GM19438 (cell line): ENCODE data around the gene ZNF385C.
"Not testable (repeated sequence)": the region's sequence is repeated elsewhere in the genome, so short reads cannot be mapped to it uniquely, and the experiment has no call there.

Experiments
- ATAC-seq: cut with Tn5 transposase; IDR thresholded peaks from one replicate; pipeline ENCODE4 v1.9.1; 2021; ENCODE audit warnings: low read depth; ENCODE audit not compliant: unreplicated experiment

ZNF385C gene, protein sequence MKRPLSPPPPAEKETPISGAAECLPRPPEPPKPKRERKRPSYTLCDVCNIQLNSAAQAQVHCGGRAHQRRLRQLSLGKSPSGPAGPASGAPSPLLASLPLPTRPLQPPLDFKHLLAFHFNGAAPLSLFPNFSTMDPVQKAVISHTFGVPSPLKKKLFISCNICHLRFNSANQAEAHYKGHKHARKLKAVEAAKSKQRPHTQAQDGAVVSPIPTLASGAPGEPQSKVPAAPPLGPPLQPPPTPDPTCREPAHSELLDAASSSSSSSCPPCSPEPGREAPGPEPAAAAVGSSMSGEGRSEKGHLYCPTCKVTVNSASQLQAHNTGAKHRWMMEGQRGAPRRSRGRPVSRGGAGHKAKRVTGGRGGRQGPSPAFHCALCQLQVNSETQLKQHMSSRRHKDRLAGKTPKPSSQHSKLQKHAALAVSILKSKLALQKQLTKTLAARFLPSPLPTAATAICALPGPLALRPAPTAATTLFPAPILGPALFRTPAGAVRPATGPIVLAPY

DNA sequence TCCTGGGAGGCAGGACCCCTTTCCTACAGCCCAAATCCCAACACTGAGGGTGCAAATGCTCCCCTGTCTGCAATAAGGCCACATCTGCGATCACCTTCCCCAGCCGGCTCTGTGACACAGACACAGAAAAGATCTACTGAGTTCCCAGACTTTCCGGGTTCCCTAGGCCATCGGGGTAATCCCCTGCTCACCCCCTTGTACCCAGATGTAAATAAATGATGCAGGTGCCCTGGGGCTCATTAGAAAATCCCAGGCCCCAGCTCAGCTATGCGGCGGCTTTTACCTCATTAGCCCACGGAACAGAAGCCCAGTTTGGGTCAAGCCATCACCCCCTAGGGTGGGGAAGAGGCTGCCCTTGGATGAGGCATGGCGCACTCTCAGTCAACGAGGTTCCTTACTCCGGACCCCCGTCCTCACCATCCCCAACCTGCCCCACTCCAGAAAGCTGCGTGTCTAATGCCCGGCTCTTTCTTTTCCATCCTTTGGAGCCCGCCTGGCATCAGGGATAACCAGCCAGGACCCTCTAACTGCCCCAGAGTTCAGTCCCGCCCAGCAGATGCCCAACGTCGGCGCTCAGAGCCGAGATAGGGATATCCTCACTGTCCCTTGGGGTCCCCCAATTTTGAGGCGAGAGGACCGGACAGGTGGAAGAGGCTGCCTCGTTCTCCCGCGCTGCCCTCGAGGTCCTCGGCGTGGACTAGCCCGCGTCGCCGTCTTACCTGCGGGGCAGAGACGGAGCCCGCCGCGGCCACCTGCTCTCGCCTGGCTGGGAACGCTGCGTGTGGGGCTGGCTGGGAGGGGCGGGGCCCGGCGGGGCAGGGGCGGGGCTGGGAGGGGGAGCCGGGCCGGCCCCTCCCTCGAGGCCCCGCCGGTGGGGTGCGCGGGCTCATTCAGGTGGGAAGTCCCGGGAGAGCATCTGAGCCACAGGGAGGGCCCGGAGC is at the start of gene ZNF385C:
ZNF385C (minus strand) TSS at position 783 of the 941 bp plus-strand sequence. CDS start 35,417 bp downstream, outside the sequence.
- no peak for ATAC-seq

DNA sequence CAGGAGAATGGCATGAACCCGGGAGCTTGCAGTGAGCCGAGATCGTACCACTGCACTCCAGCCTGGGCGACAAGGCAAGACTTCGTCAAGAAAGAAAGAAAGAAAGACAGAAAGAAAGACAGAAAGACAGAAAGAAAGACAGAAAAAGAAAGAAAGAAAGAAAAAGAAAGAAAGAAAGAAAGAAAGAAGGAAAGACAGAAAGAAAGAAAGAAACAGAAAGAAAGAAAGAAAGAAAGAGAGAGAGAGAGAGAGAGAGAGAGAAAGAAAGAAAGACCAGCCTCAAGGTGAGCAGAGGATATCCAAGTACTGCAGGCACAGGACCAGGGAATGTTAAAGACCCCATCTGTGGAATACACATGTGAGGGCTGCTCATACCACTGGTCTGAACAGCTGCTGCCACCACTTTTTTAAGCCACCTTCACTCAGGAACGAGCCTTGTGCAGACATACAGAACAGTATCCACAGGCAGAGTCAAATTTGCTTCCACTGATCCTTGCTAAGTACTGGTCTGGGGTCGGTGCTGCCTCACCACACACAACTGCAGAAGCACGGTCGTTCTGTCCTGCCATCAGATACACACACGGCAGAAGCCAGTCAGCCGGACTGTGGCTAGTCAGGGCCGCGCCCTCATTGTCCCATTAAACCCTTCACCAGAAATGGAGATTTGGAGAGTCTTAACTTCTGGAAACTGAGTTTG is 48.8 kb upstream of the ZNF385C start:
- ATAC-seq: no peak

DNA sequence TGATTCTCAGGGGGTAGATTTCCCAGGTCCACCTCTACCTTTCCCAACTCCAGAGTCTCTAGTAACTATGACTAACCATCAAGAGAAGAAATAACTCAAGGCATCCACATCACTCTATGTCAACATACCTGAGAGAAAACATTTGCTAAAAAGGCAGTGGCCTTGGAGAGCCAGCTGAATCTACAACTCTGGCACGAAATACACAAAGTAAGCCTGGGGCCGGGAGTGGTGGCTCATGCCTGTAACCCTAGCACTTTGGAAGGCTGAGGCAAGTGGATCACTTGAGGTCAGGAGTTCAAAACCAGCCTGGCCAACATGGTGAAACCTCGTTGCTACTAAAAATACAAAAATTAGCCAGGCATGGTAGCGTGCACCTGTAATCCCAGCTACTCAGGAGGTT is 44.9 kb upstream of the ZNF385C start:
- ATAC-seq: not testable (repeated sequence)

DNA sequence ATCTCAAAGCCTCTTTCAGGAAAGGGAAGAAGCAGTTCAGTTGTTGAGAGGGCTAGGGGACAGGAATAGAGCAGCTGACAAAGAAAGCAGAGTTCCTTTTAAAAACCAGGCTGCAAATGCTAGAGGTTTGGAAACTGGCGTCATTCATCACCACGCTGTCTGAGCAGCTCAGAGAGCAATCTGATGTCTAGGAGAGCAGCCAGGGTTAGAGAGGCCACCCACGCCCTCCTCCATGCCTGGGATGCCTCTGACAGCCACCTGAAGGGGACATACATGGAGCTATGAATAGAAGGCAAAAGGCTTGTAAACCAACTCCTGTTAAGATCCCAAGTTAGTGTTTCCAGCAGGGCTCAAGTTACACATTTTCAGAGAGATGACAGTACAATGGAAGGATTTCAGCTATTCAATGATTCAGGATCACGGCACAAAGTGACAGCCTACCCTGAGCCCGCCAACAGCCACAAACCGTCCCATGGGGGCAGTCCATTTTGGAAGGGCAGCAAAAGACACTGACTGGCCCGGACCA is 44.2 kb upstream of the ZNF385C start:
- no peak for ATAC-seq

DNA sequence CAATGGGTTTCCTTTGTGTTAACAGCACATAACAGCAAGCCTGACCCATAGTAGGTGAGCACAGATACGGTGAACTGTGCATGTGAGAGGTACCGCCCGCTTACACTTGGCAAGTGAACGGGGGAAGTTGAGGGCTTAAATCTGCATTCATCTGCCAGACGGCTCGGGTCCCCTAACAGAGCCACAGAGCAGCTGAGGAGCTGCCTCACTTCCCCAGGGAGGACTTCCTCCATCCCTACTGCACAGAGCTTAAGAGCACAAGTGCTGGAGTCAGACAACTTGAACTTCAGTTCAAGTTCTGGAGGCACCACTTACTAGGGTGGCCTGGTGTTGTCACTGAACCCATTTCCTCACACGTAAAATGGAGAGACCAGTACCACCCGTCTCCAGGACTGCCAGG is 43.1 kb upstream of the ZNF385C start:
- ATAC-seq: no peak

DNA sequence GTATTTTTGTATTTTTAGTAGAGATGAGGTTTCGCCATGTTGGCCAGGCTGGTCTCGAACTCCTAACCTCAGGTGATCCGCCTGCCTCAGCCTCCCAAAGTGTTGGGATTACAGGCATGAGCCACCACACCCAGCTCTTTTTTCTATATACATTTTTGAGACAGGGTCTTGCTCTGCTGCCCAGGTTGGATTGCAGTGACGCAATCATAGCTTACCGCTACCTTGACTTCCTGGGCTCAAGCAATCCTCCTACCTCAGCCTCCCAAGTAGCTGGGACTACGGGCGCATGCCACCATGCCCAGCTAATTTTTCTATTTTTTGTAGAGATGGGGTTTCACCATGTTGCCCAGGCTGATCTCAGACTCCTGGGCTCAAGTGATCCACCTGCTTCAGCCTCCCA is 42.4 kb upstream of the ZNF385C start:
- not testable (repeated sequence) for ATAC-seq

DNA sequence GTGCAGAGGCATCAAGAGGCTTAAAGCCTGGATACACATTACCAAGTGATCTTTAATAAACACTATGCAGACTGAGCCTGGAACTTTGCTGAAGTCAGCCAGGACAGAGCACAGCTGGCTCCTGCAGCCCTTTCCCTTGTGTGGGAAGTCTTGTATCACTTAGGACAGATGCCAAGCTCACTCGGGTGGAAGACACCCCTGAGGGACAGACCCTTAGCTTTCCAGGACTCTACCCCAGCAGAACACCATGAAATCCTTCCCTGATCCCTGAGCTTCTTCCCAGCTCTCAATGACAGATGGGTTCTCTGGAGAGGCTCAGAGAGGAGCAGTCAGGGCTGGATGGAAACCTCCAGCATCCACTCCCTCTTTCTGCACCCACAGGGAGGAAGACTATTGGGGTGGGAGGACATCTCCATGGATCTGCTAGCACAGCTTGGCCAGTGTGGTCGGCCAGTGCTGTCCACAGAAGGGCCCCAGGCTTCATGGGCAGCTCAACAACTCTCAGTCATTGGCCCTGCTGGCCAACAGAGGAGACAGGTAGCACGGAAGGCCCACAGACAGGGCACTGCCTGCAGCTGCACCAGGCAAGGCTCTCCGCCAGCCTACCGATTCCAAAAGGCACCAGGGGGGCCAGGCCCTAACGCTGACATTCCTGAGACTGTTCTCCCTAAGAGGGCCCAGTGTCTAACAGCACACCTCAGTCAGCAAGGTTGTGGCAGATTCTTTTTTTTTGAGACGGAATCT is 40.6 kb upstream of the ZNF385C start:
- ATAC-seq: no peak

DNA sequence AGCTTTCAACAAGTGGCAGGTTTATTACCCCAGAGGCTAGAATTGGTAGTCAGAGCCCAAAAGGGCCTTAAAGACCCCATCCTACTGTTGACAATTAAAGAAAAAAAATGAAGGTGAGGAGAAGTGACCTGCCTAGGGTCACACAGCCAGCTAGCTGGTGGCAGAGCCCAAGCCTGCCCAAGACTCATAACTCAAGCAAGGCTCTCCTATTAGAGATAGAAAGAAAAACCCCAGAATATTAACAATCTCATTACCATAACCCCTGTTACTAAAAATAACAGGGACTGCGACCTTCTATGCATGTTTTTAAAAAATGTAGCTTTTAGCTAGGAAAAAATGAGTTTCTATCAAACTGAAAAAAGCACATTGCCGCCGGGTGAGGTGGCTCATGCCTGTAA is 38.4 kb upstream of the ZNF385C start:
- no peak for ATAC-seq

DNA sequence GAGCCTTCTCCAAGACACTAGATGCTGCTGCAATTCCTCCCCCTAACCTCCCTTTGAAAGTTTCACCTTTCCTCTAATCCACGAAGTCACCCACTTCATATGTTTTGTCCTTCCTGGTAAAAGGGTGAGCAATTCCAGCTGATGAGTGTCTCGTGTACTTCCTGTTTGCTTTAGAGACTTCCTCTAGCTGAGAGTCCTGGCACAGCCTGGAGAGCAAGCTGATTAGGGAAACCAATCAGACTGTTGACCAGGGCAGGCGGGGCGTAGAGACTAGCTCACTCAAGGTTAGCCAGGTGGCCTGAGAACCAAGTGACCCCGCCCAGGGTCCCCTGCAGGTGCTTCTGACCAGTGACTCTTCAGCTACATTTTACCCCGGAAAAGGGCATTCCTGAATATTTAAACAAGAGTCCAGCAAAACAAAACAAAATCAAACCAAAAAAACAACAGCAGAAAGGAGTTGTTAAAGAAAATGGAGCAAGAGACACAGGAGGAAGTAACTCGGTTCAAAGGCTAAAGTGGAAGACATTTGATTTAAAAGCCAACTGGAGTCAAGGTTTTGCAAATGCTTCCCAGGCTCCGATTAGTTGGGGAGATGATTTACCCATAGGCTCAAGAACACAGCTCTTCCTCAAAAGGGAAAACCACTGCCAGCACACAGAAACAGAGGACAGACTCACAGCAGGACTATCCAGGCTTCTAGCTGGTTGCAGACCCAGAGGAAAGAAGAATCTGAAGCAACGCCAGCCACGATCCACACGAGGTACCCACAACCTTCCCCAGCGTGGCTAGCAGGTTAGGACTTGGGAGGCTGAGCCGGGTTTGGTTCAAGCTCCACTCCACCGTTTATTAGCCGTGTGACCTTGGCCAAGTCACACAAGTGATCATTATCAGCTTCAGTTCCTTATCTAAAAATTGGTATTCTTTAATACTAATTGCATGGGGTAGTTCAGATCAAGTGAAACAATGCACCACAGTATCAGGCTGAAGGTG is 37.7 kb upstream of the ZNF385C start:
- no peak for ATAC-seq

DNA sequence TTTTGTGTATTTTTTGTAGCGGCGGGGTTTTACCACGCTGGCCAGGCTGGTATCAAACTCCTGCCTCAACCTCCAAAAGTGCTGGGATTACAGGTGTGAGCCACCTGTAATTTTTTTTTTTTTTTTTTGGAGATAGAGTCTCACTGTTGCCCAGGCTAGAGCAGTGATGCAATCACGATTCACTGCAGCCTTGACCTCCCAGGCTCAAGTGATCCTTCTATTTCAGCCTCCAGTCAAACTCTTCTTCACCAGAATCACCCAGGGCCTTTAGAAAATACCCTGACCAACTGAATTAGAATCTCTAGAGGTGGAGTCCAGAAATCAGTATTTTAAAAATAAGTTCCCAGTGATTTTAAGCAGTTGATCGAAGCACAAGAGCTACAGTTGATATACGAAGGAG is 36.9 kb upstream of the ZNF385C start:
- no peak for ATAC-seq

DNA sequence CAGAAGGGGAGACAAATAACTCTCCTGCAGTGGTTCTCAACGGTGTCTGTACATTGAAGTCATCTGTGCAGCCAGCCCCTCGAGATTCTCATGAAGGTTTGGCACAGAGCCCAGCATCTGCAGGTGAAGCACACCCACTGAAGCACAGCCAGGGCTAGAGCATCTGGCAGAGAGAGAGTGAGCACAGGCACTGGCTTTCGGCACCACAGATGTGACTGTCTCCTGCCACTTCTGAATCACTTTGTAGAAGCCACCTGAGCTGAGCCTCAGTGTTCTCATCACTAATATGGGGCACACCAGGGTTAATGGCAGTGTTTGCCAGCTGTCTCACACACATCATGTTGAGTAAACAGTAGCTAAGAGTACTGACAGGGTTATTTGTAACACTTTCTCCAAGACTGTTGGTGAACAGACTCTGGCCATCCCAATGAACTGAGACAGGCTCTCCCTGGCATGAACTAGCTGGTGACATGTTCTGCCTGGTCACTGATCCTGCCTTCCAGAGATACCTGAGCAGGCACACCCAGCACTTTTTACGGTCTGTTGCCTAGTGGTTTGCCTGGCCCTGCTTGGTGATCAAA is 35.3 kb upstream of the ZNF385C start:
- ATAC-seq: peak; percentile 52

DNA sequence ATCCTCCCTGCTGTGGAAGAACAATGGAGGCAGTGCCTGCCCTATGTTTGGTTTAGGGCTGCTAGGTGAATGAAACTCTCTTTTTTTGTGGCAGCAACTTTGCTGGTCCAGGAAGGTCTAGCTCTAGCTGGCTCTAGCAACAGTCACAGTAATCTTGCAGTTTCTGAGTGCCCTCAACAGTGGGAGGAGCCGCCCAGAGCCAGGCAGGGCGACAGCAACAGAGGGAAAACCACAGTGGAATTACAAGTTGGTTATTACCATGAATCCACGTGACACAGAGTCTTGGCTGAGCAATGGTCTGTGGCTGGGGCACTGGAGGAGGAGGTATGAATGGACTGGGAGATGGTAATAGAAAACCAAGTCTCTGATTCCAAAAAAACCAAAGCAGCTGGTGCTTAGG is 34.7 kb upstream of the ZNF385C start:
- peak; percentile 33 for ATAC-seq

DNA sequence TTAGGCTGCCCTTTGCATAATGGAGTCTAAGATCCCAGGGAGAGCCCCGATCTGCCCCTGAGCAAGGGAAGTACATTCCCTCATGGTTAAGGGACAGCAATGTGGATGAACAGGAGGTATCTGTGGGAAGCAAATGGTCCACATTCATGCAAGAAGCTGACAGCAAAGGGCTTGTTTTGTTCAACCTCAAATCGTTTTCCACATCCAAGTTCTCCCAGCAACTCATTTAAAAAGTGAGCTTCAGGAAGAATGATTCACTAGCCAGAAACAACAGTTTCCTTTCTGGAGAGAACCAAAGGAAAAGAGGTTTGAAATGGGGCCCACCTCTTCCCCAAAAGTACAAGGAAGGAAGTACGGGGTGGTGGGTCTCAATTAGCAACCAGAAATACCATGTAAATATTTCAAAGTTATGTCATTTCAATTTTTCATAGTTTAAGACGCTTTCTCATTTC is 33.7 kb upstream of the ZNF385C start:
- ATAC-seq: no peak

DNA sequence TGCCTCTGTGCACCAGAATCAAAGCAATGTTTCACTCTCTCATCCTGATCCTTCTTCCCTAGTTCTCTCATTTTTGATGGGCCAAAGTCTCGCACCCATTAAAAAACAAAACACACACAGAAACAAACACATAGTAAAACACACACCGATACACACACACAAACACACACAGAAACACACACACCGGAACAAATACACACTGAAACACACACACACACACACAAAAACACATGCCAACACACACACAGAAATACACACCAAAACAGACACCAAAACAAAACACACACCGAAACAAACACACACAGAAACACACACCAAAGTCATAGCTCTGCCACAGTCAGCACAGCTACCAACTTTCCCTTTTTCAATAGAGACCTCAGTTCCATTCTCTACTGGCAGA is 33.0 kb upstream of the ZNF385C start:
- ATAC-seq: no peak

DNA sequence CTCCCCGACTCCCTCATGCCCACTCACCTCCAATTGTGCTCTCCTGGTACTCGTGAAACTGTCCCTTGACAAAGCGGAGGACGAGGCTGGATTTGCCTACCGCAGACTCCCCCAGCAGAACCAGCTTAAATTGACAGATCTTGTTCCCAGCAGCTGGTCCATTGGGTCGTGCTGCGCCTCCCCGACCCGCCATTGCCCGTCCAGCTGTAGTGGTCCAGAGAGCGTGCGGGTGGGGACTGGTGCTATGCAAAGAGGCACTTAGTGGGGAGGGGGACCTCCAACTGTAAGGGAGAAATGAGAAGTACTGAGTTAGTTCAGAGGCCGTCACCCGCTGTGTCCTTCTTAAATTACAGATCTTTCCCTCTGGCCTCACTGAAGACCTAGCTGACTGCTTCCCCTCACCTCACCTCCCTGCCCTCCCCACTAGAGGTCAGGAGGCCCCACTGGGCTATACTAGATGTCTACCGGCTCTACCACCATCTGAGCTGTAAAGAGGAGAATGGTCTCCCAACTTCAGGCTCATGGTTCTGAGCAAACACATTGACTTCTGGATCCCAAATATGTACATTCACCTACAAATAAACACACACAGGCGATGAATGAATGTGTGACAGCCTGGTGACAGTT is 32.1 kb upstream of the ZNF385C start:
- no peak for ATAC-seq

DNA sequence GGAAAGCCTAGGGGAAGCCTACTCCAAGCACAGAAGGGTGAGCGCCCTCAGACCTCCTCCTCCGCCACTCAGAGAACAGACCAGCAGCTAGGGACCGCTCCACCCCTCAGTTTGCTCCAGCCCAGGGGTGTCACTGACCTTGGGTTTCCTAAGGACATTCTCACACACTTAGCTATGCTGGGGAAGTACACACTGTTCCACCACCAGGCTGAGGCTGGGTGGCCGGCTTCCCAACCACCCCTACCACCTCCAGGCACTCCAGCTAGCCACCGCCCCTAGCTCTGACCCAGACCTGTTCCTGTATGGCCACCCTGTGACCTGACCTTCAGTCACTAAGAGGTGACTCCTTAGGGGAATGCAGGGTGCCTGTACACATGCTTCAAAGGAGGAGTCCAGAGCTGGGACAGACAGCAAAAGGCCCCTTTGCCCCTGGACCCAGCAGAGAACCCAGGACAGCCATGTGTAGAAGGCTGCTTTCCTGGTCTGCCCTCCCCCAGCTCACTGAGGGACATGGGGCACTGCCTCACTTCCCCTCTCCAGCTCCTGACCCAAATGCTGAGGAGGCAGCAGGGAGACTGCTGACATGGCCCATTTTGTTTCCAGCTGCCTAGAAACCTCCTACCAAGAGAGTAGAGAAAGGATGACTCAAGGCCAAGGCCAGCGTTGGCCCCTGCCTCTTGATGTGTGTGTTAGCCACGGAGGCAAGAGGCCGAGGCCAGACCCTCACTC is 31.0 kb upstream of the ZNF385C start:
- no peak for ATAC-seq

DNA sequence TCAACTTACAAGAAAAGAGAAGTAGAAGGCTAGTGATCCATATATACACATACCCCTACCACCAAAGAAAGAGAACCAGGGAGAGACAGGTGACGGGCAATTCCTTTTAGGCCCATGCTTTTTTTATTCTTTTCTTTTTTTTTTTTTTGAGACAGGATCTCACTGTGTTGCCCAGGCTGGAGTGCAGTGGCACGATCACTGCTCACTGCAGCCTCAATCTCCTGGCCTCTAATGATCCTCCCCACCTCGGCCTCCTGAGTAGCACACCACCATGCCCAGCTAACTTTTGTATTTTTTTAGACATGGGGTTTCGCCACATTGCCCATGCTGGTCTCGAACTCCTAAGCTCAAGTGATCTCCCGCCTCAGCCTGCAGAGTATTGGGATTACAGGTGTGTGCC is 29.1 kb upstream of the ZNF385C start:
- no peak for ATAC-seq
